Activated naive CD8-positive, alpha-beta T cell treated with anti-CD3 and anti-CD28 coated beads, Interleukin-2, amount 50 U/mL, for 16 hours (primary cell): ENCODE measurements around the gene MAN1B1.
"Not testable (repeated sequence)": the region's sequence is repeated elsewhere in the genome, so short reads cannot be mapped to it uniquely, and the experiment has no call there.

Source experiments
- DNase-seq: peaks from one replicate; pipeline ENCODE4 v3.0.0-alpha.2; 2020; ENCODE audit warnings: low read depth, low spot score

MAN1B1 gene

GRCh38 chr9:137127301-137128157 lies 40.7 kb downstream of the MAN1B1 start:
- DNase-seq, result no peak

- no peak for DNase-seq
These were observed 41.5 kb downstream of the MAN1B1 start for GRCh38 chr9:137128158-137128861.

GRCh38 chr9:137128862-137129455 lies 42.2 kb downstream of the MAN1B1 start:
- DNase-seq, result no peak

GRCh38 chr9:137129456-137130175 lies 42.8 kb downstream of the MAN1B1 start:
- DNase-seq, result peak; percentile 73

GRCh38 chr9:137130176-137130755 lies 43.5 kb downstream of the MAN1B1 start:
- DNase-seq, result no peak

GRCh38 chr9:137134191-137134590 lies 47.4 kb downstream of the MAN1B1 start:
- DNase-seq, result no peak

- DNase-seq, result not testable (repeated sequence)
These were observed 48.4 kb downstream of the MAN1B1 start for GRCh38 chr9:137135154-137135553.

- DNase-seq, result no peak
These were observed 49.6 kb downstream of the MAN1B1 start for GRCh38 chr9:137136261-137136880.

GRCh38 chr9:137136881-137137607 lies 50.3 kb downstream of the MAN1B1 start:
- no peak for DNase-seq

- no peak for DNase-seq
These were observed 51.4 kb downstream of the MAN1B1 start for GRCh38 chr9:137138058-137138721.

- DNase-seq, result no peak
These were observed 52.1 kb downstream of the MAN1B1 start, which contains the start of gene GRIN1 for GRCh38 chr9:137138722-137139467. Gene GRIN1, plus strand, starts transcription at chr9:137139154. Its CDS starts 333 bp downstream, at chr9:137139487.

- no peak for DNase-seq
These were observed 52.8 kb downstream of the MAN1B1 start for GRCh38 chr9:137139468-137140150.

- no peak for DNase-seq
These were observed 53.6 kb downstream of the MAN1B1 start for GRCh38 chr9:137140151-137141012.

- no peak for DNase-seq
These were observed 54.4 kb downstream of the MAN1B1 start for GRCh38 chr9:137141050-137141810.

GRCh38 chr9:137141976-137142936 lies 55.5 kb downstream of the MAN1B1 start:
- DNase-seq, result no peak
